ENCODE measurements around the gene DDX51.

Gene DDX51

GRCh38 chr12:132166093-132166492 lies 22.0 kb upstream of the DDX51 start:
- no peaks in the 10 kb centered on the region for H3K36me3 ChIP-seq (ENCODE audit: control insufficient read depth, insufficient read depth, low read length)
- no peaks in the 10 kb centered on the region for H3K27me3 ChIP-seq (replicated peaks; ENCODE audit: control insufficient read depth, insufficient read depth, low read length, poor library complexity, severe bottlenecking)
- H3K27ac ChIP-seq (ENCODE audit: insufficient read depth, low read length, poor library complexity, severe bottlenecking): no peak overlapping the region
- no peak for DNase-seq
- no peaks in the 10 kb centered on the region for H3K9me3 ChIP-seq (ENCODE audit: control insufficient read depth, low read length)
- H3K4me1 ChIP-seq (ENCODE audit: control insufficient read depth, insufficient read depth, low read length, poor library complexity, severe bottlenecking): peaks cover 29% of the 10 kb centered on the region
- H3K4me3 ChIP-seq (ENCODE audit: insufficient read depth, low read depth, low read length, poor library complexity, severe bottlenecking): no peak overlapping the region

- Histone ChIP-seq H3K9me3 (ENCODE audit: control insufficient read depth, low read length) (no peaks in the 10 kb centered on the region), H3K27me3 (replicated peaks; ENCODE audit: control insufficient read depth, insufficient read depth, low read length, poor library complexity, severe bottlenecking) (no peaks in the 10 kb centered on the region), H3K27ac (ENCODE audit: insufficient read depth, low read length, poor library complexity, severe bottlenecking) (no peak overlapping the region), H3K4me3 (ENCODE audit: insufficient read depth, low read depth, low read length, poor library complexity, severe bottlenecking) (no peak overlapping the region), H3K4me1 (ENCODE audit: control insufficient read depth, insufficient read depth, low read length, poor library complexity, severe bottlenecking) (peaks cover 29% of the 10 kb centered on the region), H3K36me3 (ENCODE audit: control insufficient read depth, insufficient read depth, low read length) (no peaks in the 10 kb centered on the region)
- no peak for DNase-seq
Observed at GRCh38 chr12:132165584-132165983, 21.5 kb upstream of the DDX51 start.

GRCh38 chr12:132164426-132164825 lies 20.3 kb upstream of the DDX51 start:
- H3K9me3 ChIP-seq (ENCODE audit: control insufficient read depth, low read length): no peaks in the 10 kb centered on the region
- no peak overlapping the region for H3K27ac ChIP-seq (ENCODE audit: insufficient read depth, low read length, poor library complexity, severe bottlenecking)
- no peaks in the 10 kb centered on the region for H3K27me3 ChIP-seq (replicated peaks; ENCODE audit: control insufficient read depth, insufficient read depth, low read length, poor library complexity, severe bottlenecking)
- no peak for DNase-seq
- H3K4me3 ChIP-seq (ENCODE audit: insufficient read depth, low read depth, low read length, poor library complexity, severe bottlenecking): no peak overlapping the region
- H3K4me1 ChIP-seq (ENCODE audit: control insufficient read depth, insufficient read depth, low read length, poor library complexity, severe bottlenecking): peaks cover 29% of the 10 kb centered on the region
- H3K36me3 ChIP-seq (ENCODE audit: control insufficient read depth, insufficient read depth, low read length): no peaks in the 10 kb centered on the region

- no peak for DNase-seq
- no peaks in the 10 kb centered on the region for H3K27me3 ChIP-seq (replicated peaks; ENCODE audit: control insufficient read depth, insufficient read depth, low read length, poor library complexity, severe bottlenecking)
- no peaks in the 10 kb centered on the region for H3K9me3 ChIP-seq (ENCODE audit: control insufficient read depth, low read length)
- no peaks in the 10 kb centered on the region for H3K36me3 ChIP-seq (ENCODE audit: control insufficient read depth, insufficient read depth, low read length)
- H3K27ac ChIP-seq (ENCODE audit: insufficient read depth, low read length, poor library complexity, severe bottlenecking): no peak overlapping the region
- H3K4me1 ChIP-seq (ENCODE audit: control insufficient read depth, insufficient read depth, low read length, poor library complexity, severe bottlenecking): peaks cover 29% of the 10 kb centered on the region
- H3K4me3 ChIP-seq (ENCODE audit: insufficient read depth, low read depth, low read length, poor library complexity, severe bottlenecking): no peak overlapping the region
Observed at GRCh38 chr12:132163911-132164288, 19.8 kb upstream of the DDX51 start.

- H3K27ac ChIP-seq (ENCODE audit: insufficient read depth, low read length, poor library complexity, severe bottlenecking): no peak overlapping the region
- H3K27me3 ChIP-seq (replicated peaks; ENCODE audit: control insufficient read depth, insufficient read depth, low read length, poor library complexity, severe bottlenecking): no peaks in the 10 kb centered on the region
- DNase-seq: no peak
- H3K4me1 ChIP-seq (ENCODE audit: control insufficient read depth, insufficient read depth, low read length, poor library complexity, severe bottlenecking): peaks cover 25% of the 10 kb centered on the region
- H3K36me3 ChIP-seq (ENCODE audit: control insufficient read depth, insufficient read depth, low read length): no peaks in the 10 kb centered on the region
- H3K4me3 ChIP-seq (ENCODE audit: insufficient read depth, low read depth, low read length, poor library complexity, severe bottlenecking): peak overlapping the region; percentile 25
- no peaks in the 10 kb centered on the region for H3K9me3 ChIP-seq (ENCODE audit: control insufficient read depth, low read length)
Observed at GRCh38 chr12:132163041-132163910, 19.2 kb upstream of the DDX51 start.

GRCh38 chr12:132162508-132163031 lies 18.5 kb upstream of the DDX51 start:
- DNase-seq: no peak
- peaks cover 5% of the 10 kb centered on the region for H3K36me3 ChIP-seq (ENCODE audit: control insufficient read depth, insufficient read depth, low read length)
- H3K27ac ChIP-seq (ENCODE audit: insufficient read depth, low read length, poor library complexity, severe bottlenecking): no peak overlapping the region
- no peaks in the 10 kb centered on the region for H3K9me3 ChIP-seq (ENCODE audit: control insufficient read depth, low read length)
- peaks cover 18% of the 10 kb centered on the region for H3K4me1 ChIP-seq (ENCODE audit: control insufficient read depth, insufficient read depth, low read length, poor library complexity, severe bottlenecking)
- H3K27me3 ChIP-seq (replicated peaks; ENCODE audit: control insufficient read depth, insufficient read depth, low read length, poor library complexity, severe bottlenecking): no peaks in the 10 kb centered on the region
- peak overlapping the region; percentile 25 for H3K4me3 ChIP-seq (ENCODE audit: insufficient read depth, low read depth, low read length, poor library complexity, severe bottlenecking)

- Histone ChIP-seq H3K27ac (ENCODE audit: insufficient read depth, low read length, poor library complexity, severe bottlenecking) (no peak overlapping the region), H3K27me3 (replicated peaks; ENCODE audit: control insufficient read depth, insufficient read depth, low read length, poor library complexity, severe bottlenecking) (no peaks in the 10 kb centered on the region), H3K36me3 (ENCODE audit: control insufficient read depth, insufficient read depth, low read length) (peaks cover 5% of the 10 kb centered on the region), H3K4me3 (ENCODE audit: insufficient read depth, low read depth, low read length, poor library complexity, severe bottlenecking) (peak overlapping the region; percentile 25), H3K4me1 (ENCODE audit: control insufficient read depth, insufficient read depth, low read length, poor library complexity, severe bottlenecking) (peaks cover 17% of the 10 kb centered on the region), H3K9me3 (ENCODE audit: control insufficient read depth, low read length) (no peaks in the 10 kb centered on the region)
- DNase-seq: no peak
Observed at GRCh38 chr12:132161796-132162507, 17.8 kb upstream of the DDX51 start.

GRCh38 chr12:132161036-132161781 lies 17.1 kb upstream of the DDX51 start:
- H3K27me3 ChIP-seq (replicated peaks; ENCODE audit: control insufficient read depth, insufficient read depth, low read length, poor library complexity, severe bottlenecking): no peaks in the 10 kb centered on the region
- H3K27ac ChIP-seq (ENCODE audit: insufficient read depth, low read length, poor library complexity, severe bottlenecking): no peak overlapping the region
- no peak for DNase-seq
- peaks cover 7% of the 10 kb centered on the region for H3K36me3 ChIP-seq (ENCODE audit: control insufficient read depth, insufficient read depth, low read length)
- no peak overlapping the region for H3K4me3 ChIP-seq (ENCODE audit: insufficient read depth, low read depth, low read length, poor library complexity, severe bottlenecking)
- H3K4me1 ChIP-seq (ENCODE audit: control insufficient read depth, insufficient read depth, low read length, poor library complexity, severe bottlenecking): peaks cover 17% of the 10 kb centered on the region
- no peaks in the 10 kb centered on the region for H3K9me3 ChIP-seq (ENCODE audit: control insufficient read depth, low read length)

- no peak overlapping the region for H3K4me3 ChIP-seq (ENCODE audit: insufficient read depth, low read depth, low read length, poor library complexity, severe bottlenecking)
- no peak overlapping the region for H3K27ac ChIP-seq (ENCODE audit: insufficient read depth, low read length, poor library complexity, severe bottlenecking)
- H3K36me3 ChIP-seq (ENCODE audit: control insufficient read depth, insufficient read depth, low read length): peaks cover 11% of the 10 kb centered on the region
- DNase-seq: no peak
- peaks cover 17% of the 10 kb centered on the region for H3K4me1 ChIP-seq (ENCODE audit: control insufficient read depth, insufficient read depth, low read length, poor library complexity, severe bottlenecking)
- no peaks in the 10 kb centered on the region for H3K27me3 ChIP-seq (replicated peaks; ENCODE audit: control insufficient read depth, insufficient read depth, low read length, poor library complexity, severe bottlenecking)
- H3K9me3 ChIP-seq (ENCODE audit: control insufficient read depth, low read length): no peaks in the 10 kb centered on the region
Observed at GRCh38 chr12:132160601-132161035, 16.5 kb upstream of the DDX51 start.

Measured in effector memory CD4-positive, alpha-beta T cell (primary cell).